ENCODE data around the gene IRF4. TPM values are rescaled to one million over a fixed set of nuclear protein-coding genes. Genes with fewer than 3 reads are reported as not detected.

Gene IRF4
- total RNA-seq, 1 experiment from 2014 or later, result 0.37 TPM

- POLR2A ChIA-PET (ENCODE audit: low non-redundant PET), result no interaction called here
- H3K27me3 ChIP-seq (replicated peaks; ENCODE audit: insufficient read depth, low read depth, low read length, poor library complexity), result peaks cover 2% of the 10 kb centered on the region
- BruUV-seq (replicated peaks), result no TSS peak
Observed at GRCh38 chr6:447381-448165, 56.0 kb downstream of the IRF4 start.

GRCh38 chr6:448296-449056 is 56.9 kb downstream of the IRF4 start:
- CTCF ChIA-PET, result no interaction called here

More at GRCh38 chr6:447381-448165, 56.0 kb downstream of the IRF4 start:
- CTCF ChIA-PET, result no interaction called here
- Histone ChIP-seq H3K9me3 (ENCODE audit: low read depth, low read length, poor library complexity, severe bottlenecking) (no peaks in the 10 kb centered on the region), H3K4me1 (ENCODE audit: insufficient read depth, low read length, poor library complexity, severe bottlenecking) (no peaks in the 10 kb centered on the region), H3K27ac (ENCODE audit: low read depth, low read length, poor library complexity, severe bottlenecking) (no peak overlapping the region), H3K36me3 (ENCODE audit: insufficient read depth, low read length, poor library complexity, severe bottlenecking) (no peaks in the 10 kb centered on the region), H3K4me3 (ENCODE audit: low read depth, low read length, poor library complexity, severe bottlenecking) (no peak overlapping the region)
- intact Hi-C loops (cut with micrococcal nuclease; ENCODE audit: unreplicated experiment), result no loop called here
- DNase-seq (ENCODE audit: low spot score), result no peak
- TF ChIP-seq EZH2 (IDR thresholded peaks at IDR 0.05; ENCODE audit: borderline replicate concordance, low read depth, low read length, poor library complexity, severe bottlenecking) (no peak), CTCF (conservative IDR thresholded peaks at IDR 0.05; ENCODE audit: low read depth, low read length) (no peak)

GRCh38 chr6:449057-449430 is 57.5 kb downstream of the IRF4 start:
- Histone ChIP-seq H3K4me1 (ENCODE audit: insufficient read depth, low read length, poor library complexity, severe bottlenecking) (no peaks in the 10 kb centered on the region), H3K27me3 (replicated peaks; ENCODE audit: insufficient read depth, low read depth, low read length, poor library complexity) (peaks cover 15% of the 10 kb centered on the region), H3K36me3 (ENCODE audit: insufficient read depth, low read length, poor library complexity, severe bottlenecking) (no peaks in the 10 kb centered on the region), H3K4me3 (ENCODE audit: low read depth, low read length, poor library complexity, severe bottlenecking) (no peak overlapping the region), H3K27ac (ENCODE audit: low read depth, low read length, poor library complexity, severe bottlenecking) (no peak overlapping the region), H3K9me3 (ENCODE audit: low read depth, low read length, poor library complexity, severe bottlenecking) (no peaks in the 10 kb centered on the region)
- no TSS peak for BruUV-seq (replicated peaks)
- no peak for DNase-seq (ENCODE audit: low spot score)
- POLR2A ChIA-PET (ENCODE audit: low non-redundant PET), result no interaction called here
- CTCF ChIA-PET, result no interaction called here
- TF ChIP-seq CTCF (conservative IDR thresholded peaks at IDR 0.05; ENCODE audit: low read depth, low read length) (no peak), EZH2 (IDR thresholded peaks at IDR 0.05; ENCODE audit: borderline replicate concordance, low read depth, low read length, poor library complexity, severe bottlenecking) (no peak)
- intact Hi-C loops (cut with micrococcal nuclease; ENCODE audit: unreplicated experiment), result no loop called here

More at GRCh38 chr6:448296-449056, 56.9 kb downstream of the IRF4 start:
- no TSS peak for BruUV-seq (replicated peaks)
- no peak overlapping the region for H3K27ac ChIP-seq (ENCODE audit: low read depth, low read length, poor library complexity, severe bottlenecking)
- H3K27me3 ChIP-seq (replicated peaks; ENCODE audit: insufficient read depth, low read depth, low read length, poor library complexity), result peaks cover 11% of the 10 kb centered on the region
- no peaks in the 10 kb centered on the region for H3K9me3 ChIP-seq (ENCODE audit: low read depth, low read length, poor library complexity, severe bottlenecking)
- no peaks in the 10 kb centered on the region for H3K36me3 ChIP-seq (ENCODE audit: insufficient read depth, low read length, poor library complexity, severe bottlenecking)
- no peaks in the 10 kb centered on the region for H3K4me1 ChIP-seq (ENCODE audit: insufficient read depth, low read length, poor library complexity, severe bottlenecking)
- TF ChIP-seq CTCF (conservative IDR thresholded peaks at IDR 0.05; ENCODE audit: low read depth, low read length) (no peak), EZH2 (IDR thresholded peaks at IDR 0.05; ENCODE audit: borderline replicate concordance, low read depth, low read length, poor library complexity, severe bottlenecking) (no peak)
- no peak overlapping the region for H3K4me3 ChIP-seq (ENCODE audit: low read depth, low read length, poor library complexity, severe bottlenecking)
- DNase-seq (ENCODE audit: low spot score), result no peak
- intact Hi-C loops (cut with micrococcal nuclease; ENCODE audit: unreplicated experiment), result no loop called here
- POLR2A ChIA-PET (ENCODE audit: low non-redundant PET), result no interaction called here

Measured in A673 (cell line).